GM18517 (cell line): Measurements from ENCODE around the gene SCYL1.

Source experiments
- ATAC-seq: cut with Tn5 transposase; IDR thresholded peaks from one replicate; pipeline ENCODE4 v1.9.1; 2021; ENCODE audit warnings: mild to moderate bottlenecking, moderate library complexity; ENCODE audit not compliant: unreplicated experiment

SCYL1 gene

DNA sequence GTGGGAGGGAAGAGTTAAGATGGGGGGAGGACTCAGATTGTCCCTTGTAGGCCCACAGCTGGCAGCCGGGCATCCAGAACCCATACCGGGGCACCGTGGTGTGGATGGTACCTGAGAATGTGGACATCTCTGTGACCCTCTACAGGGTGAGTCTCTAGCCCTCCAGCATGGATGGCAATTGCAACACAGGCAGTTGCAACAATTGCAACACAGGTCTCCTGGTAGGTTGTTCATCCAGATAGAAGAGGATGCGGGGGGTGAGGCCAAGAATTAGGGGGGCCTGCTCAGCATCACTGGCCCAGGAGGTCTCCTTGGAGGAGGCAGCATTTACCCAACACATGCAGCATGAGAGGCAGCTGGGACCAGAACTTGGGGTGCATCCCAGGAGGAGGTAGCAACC, 54.4 kb downstream of the SCYL1 start:
- ATAC-seq = no peak

DNA sequence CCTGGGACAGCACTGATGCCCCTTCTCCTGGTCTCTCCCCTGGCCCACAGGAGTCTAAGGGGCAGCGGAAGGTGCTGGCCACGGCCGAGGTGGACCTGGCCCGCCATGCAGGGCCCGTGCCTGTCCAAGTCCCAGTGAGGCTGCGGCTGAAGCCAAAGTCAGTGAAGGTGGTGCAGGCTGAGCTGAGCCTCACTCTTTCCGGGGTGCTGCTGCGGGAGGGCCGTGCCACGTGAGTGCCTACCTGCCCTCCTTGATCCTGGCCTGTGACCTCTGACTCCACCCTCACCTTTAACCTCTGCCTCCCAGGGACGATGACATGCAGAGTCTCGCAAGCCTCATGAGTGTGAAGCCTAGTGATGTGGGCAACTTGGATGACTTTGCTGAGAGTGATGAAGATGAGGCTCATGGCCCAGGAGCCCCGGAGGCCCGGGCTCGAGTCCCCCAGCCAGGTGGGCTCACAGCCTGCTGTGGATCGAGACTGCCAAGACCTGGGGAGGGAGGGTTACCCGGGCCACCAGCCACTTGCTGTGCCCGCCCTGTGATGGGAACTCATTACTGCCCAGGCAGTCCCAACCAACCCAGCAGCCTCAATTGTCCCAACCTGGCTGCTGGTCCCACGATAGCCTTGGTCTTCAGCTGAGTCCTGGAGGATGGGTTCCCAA, 55.3 kb downstream of the SCYL1 start:
- no peak for ATAC-seq

DNA sequence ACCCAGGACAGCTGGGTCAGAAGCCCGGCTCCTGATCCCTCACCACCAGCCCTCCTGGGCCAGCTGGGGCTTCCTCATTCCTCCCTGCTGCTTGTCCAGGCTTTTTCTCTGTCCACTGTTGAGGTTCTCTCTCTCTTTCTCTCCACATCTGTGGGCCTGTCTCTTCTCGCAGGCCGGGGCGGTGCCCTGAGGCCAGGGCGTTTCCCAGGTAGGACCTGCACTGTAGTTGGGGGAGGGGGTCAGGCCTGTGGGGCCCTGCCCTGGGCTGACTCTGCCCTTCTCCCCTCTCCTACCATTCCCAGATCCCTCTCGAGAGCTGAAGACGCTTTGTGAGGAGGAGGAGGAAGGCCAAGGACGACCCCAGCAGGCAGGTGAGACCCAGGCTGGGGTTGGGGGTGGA, 55.9 kb downstream of the SCYL1 start:
- no peak for ATAC-seq

DNA sequence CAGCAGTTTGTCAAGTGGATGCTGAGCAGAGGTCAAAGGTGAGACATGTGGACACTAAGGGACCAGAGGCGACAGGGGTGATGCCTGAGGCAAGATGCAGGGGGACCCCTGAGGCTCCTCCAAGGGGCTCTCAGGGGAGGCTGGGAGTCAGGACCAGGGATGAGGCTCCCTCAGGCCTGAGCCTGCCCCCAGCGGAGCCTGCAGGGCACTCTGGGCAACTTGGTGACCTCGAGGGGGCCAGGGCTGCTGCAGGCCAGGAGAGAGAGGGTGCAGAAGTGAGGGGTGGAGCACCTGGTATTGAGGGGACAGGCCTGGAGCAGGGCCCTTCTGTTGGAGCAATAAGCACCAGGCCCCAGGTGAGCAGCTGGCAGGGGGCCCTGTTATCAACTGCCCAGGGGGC, 57.0 kb downstream of the SCYL1 start:
- no peak for ATAC-seq

DNA sequence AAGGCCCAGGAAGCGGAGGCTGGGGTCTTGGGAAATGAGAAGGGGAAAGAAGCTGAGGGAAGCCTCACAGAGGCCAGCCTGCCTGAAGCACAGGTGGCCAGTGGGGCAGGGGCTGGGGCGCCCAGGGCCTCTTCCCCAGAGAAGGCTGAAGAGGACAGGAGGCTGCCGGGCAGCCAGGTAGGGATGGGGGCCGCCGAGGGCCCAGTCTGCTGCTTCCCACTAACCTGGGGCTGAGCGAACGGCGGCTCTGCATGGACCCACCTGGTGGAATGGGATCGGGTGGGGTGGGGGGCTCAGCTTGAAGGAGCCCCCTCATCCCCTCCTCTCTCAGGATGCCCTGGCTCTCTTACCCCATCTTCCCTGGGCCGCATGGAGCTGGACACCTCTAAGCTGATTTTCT, 58.7 kb downstream of the SCYL1 start:
- no peak for ATAC-seq

DNA sequence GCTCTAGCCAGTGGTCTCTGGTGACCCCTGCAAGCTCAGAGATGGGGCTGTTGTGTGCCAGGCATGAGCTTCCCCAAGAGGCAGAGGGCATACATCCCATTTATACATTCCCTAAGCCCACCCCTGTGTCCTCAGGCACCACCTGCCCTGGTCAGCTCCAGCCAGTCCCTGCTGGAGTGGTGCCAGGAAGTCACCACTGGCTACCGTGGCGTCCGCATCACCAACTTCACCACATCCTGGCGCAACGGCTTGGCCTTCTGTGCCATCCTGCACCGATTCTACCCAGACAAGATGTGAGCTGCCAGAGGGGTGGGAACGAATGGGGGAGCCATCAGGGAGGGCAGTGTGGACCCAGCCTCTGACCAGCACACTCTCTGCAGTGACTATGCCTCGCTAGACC, 59.2 kb downstream of the SCYL1 start:
- no peak for ATAC-seq

DNA sequence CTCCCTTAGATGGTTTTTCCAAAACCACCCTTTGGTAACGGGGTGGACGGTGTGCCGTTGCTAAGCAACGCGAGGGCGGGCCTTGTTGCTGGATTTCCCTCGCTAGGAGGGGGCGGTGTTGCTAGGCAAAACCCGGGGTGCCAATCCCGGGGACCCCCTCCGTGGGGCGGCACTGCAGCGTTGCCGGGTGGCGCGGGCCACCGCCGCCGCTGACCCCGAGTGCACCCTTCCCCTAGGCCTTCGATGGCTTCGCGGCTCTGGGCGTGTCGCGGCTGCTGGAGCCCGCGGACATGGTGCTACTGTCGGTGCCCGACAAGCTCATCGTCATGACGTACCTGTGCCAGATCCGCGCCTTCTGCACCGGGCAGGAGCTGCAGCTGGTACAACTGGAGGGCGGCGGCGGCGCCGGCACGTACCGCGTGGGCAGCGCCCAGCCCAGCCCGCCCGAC, 59.9 kb downstream of the SCYL1 start:
- no peak for ATAC-seq

DNA sequence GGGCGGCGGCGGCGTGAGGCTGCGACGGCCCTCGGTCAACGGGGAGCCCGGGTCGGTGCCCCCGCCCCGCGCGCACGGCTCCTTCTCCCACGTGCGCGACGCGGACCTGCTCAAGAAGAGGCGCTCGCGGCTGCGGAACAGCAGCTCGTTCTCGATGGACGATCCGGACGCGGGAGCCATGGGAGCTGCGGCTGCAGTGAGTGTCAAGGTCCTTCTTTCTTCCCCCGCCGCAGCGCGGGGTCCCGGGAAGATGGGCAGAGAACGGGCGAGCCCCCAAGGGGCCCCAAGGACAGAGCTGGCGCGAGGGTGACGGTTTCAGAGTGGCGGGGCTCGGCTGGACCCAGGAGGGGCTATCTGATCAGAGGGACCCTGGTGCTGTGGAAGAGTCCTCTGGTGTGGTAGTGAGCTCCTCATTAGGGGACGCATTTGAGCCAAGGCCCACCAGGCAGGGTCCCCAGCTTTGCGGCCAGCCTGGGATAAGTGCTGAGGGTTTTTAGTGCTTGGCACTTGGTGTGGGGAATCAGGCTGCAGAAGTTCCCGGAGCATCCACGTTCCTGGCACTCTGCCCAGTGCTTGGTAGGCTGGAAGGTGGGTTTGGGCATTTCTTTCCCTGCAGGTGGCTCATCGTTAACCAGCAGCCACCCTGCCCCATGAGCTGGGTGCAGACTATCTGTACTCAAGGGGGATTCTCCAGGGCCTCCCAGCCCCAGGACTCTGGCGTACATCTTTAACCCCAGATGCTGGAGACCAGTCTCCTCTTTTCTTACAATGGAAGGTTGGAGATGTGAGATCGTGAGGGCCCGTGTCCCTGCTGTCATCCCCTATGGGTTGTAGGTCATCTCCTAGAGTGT, 60.7 kb downstream of the SCYL1 start:
- ATAC-seq = no peak

DNA sequence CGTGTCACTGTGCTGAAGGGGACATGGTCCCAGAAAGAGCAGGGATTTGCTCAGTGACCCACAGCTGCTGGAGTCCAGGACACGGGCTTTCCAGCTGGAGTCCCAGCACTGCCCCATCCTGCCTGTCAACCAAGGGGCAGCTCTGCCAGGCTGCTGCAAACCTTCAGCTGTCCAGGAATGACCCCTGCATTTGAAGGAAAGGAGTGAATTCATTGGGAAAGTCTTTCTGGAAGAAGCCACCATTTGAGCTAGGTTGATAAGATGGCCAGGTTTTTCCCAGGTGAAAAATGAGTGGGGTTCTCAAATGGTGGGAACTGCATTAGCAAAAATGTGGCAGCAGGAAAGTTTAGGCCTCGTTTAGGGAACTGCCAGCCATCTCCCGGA, 61.4 kb downstream of the SCYL1 start:
- ATAC-seq = no peak

DNA sequence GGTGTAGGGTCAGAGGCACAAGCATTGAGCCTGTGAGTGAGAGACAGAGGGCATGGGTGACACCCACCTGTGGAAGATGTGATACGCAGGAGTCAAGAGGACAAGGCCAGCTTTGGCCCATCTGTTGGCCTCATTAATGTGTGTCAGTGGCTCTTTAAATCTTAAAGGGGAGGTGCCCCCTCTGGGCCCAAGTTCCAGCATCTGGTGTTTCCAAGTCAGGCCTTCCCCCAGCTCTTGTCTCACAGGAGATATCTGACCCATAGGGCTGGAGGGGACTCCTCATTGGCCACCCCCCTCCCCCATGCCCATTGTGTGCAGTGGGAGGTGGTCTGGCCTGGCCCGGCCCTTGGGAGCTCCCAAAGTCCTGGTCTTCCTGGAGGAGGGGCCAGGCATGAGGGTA, 61.8 kb downstream of the SCYL1 start:
- ATAC-seq = no peak
